ENCODE data around the gene ABHD12B.

ABHD12B gene

GRCh38 chr14:50828721-50829488 is 42.9 kb upstream of the ABHD12B start:
- no peak for DNase-seq (ENCODE audit: low read depth)
- H3K4me3 ChIP-seq (ENCODE audit: low read depth, low read length): peak overlapping the region; percentile 66
- TF ChIP-seq, protein P1, sequence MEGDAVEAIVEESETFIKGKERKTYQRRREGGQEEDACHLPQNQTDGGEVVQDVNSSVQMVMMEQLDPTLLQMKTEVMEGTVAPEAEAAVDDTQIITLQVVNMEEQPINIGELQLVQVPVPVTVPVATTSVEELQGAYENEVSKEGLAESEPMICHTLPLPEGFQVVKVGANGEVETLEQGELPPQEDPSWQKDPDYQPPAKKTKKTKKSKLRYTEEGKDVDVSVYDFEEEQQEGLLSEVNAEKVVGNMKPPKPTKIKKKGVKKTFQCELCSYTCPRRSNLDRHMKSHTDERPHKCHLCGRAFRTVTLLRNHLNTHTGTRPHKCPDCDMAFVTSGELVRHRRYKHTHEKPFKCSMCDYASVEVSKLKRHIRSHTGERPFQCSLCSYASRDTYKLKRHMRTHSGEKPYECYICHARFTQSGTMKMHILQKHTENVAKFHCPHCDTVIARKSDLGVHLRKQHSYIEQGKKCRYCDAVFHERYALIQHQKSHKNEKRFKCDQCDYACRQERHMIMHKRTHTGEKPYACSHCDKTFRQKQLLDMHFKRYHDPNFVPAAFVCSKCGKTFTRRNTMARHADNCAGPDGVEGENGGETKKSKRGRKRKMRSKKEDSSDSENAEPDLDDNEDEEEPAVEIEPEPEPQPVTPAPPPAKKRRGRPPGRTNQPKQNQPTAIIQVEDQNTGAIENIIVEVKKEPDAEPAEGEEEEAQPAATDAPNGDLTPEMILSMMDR (IDR thresholded peaks at IDR 0.05; ENCODE audit: low read depth, low read length, missing control alignments): no peak

DNA sequence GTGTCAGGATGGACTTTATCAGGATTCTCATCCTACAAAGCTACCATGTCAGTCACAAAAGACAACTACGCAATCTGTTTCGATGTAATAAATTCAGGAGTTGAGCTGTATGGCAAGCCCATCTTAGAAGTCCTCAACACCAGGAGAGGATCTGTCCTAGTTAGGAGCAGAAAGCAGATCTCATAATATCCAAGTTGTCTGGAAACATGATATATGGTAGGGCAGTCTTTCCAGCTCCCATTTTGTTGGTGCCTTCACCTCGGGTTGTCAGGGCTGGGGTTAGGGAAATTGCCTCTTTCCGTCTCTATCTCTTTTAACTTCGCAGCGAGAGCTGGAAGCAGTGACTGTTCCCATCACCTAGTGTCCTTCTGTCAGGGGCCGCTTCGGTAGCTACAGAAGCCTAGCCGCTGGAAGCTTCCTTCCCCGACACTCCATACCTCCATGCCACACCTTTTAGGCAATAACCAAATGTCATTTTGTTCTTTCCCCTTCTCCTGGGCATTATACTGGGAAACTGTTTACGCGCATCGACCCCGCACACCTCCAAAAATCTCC is 42.3 kb upstream of the ABHD12B start:
- peak overlapping the region; percentile 66 for H3K4me3 ChIP-seq (ENCODE audit: low read depth, low read length)
- no peak for DNase-seq (ENCODE audit: low read depth)
- TF ChIP-seq, protein P1 (IDR thresholded peaks at IDR 0.05; ENCODE audit: low read depth, low read length, missing control alignments): no peak

DNA sequence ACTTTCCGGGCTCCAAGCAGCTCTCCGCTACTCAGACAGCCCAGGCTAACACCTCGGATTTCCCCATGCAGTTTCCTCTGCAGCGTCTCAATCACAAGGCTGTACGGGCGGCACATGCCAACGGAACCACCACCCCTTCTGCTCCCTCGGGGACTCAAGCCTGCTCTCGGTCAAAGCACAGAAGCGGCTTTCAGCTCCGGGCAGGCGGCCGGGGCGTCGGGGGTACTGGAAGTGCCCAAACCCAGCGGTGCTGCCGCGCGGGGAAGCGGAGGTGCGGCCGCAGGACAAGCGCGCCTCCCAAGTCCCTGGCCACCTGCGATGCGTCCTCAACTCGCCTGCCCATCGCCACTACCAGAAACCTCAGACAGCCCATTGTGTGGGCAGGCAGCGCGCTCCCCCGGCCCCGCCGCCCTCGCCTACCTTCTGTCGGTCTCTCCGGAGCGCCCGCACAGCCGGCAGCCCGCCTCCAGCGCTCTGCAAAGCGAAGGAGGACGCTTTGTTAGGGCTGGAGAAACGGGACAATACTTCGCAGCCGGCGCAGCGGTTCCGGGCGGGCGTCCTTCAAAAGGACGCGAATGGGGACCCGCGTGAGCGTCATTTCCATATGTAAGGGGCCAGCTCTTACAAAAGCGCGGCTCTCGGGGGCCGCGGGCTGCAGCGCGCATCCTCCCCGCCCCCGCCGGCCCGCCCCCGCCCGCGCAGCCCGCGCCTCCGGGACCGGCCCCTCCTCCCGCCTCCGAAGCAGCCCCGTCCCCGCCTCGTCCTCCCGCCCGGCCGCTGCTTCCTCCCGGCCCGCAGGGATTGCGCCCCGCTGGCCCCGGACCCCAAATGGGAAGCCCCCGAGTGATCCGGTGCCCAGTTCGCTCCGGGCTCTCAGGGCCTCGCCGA is 41.6 kb upstream of the ABHD12B start:
- DNase-seq (ENCODE audit: low read depth): no peak
- H3K4me3 ChIP-seq (ENCODE audit: low read depth, low read length): peak overlapping the region; percentile 66
- TF ChIP-seq, protein P1 (IDR thresholded peaks at IDR 0.05; ENCODE audit: low read depth, low read length, missing control alignments): no peak

DNA sequence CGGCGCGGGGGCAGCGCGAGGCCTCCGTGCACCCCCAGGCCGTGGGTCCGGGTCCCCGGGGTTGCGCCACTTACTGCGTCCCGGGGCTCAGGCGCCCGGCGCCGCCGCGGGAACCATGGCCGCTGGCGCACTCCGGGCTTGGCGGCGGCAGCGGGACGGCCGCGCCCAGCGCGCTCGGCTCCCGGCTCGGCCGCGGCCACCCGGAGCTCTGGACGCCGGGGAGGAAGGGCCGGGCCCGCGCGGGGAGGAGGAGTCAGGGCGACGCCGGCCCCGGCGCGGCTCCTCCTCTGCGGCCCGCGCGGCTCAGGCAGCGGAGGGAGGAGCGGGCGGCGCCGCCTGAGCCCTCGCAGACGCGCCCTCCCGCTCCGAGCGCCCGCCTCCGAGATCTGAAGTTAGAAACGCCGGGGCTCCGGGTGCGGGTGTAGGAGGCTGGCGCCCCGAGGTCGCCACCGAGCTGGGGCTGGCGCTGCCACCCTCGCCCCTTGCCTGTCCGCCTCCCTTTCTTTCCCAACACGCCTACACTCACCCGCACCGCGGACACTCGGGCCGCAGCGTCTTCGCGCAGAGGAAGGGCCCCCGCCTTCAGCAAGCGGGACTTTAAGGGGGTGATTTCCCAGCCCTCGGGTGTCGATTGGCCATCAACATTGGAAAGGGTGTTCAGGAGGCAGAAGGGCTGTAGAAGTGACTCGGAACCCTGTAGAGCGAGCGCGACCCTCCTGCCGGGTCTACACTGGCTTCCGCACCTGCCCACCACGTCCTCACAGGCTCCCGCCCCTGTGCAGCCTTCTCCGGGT is 40.7 kb upstream of the ABHD12B start, which contains the start of gene NIN:
NIN (minus strand) TSS at position 231 of the 794 bp plus-strand sequence. CDS start 9,106 bp downstream, outside the sequence.
- DNase-seq (ENCODE audit: low read depth): no peak
- TF ChIP-seq, protein P1 (IDR thresholded peaks at IDR 0.05; ENCODE audit: low read depth, low read length, missing control alignments): no peak

DNA sequence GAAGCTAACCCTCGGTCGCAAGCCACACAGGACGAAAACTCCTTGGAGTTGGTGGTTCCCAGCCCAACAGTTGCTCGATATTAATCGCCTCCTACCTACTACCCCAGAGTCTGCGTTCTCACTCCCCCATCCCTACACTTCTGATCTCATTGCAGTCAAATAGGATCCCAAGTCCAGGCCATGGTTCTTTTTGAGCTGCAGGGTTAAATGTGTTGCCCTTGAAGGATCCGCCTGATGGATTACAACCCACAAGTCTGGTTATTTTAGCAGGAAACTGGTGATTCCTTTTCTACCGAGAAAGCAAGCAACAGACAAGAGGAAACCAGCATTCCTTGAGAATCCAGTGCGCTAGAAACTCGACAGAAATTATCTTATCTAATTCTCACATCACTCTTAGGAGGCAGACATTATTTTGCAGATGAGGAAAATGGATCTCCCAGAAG is 40.1 kb upstream of the ABHD12B start:
- TF ChIP-seq, protein P1 (IDR thresholded peaks at IDR 0.05; ENCODE audit: low read depth, low read length, missing control alignments): no peak
- DNase-seq (ENCODE audit: low read depth): no peak
- H3K4me3 ChIP-seq (ENCODE audit: low read depth, low read length): peak overlapping the region; percentile 66

More for the DNA sequence above, 40.7 kb upstream of the ABHD12B start, which contains the start of gene NIN:
- H3K4me3 ChIP-seq (ENCODE audit: low read depth, low read length): peak within 1 kb of the TSS; percentile 66
